ENCODE data around the gene GPR78. TPM values are rescaled to one million over a fixed set of nuclear protein-coding genes. Genes with fewer than 3 reads are reported as not detected.

The GPR78 gene
- polyA plus RNA-seq, 3 donors, result not detected

GRCh38 chr4:8555716-8556115 lies 24.5 kb upstream of the GPR78 start:
- no peak for TF ChIP-seq CTCF (IDR thresholded peaks at IDR 0.05)
- Mint-ChIP-seq H3K9me3 (peaks cover 0 to 3% (median 0%) of the 10 kb centered on the region in 7 donors), H3K4me3 (no peak overlapping the region), H3K4me1 (no peaks in the 10 kb centered on the region), H3K27ac (no peak overlapping the region), H3K27me3 (ENCODE audit: low read depth in 3 of 3) (peaks cover 0 to 3% (median 1%) of the 10 kb centered on the region in 3 donors), H3K36me3 (no peaks in the 10 kb centered on the region)
- Histone ChIP-seq H3K9me3 (replicated peaks in 1 of 2; ENCODE audit: control insufficient read depth in 1 of 2, insufficient read depth in 1 of 2, low read length in 2 of 2) (no peaks in the 10 kb centered on the region), H2AFZ (ENCODE audit: insufficient read depth, low read depth, low read length, poor library complexity, severe bottlenecking) (no peak overlapping the region), H3K4me2 (replicated peaks; ENCODE audit: extremely low read depth, low read length, poor library complexity, severe bottlenecking) (no peak overlapping the region), H3K9ac (ENCODE audit: insufficient read depth, low read length, poor library complexity, severe bottlenecking) (no peak overlapping the region), H3K4me3 (replicated peaks in 1 of 3; ENCODE audit: low read depth in 2 of 3, low read length in 3 of 3) (no peak overlapping the region), H3K36me3 (replicated peaks in 1 of 2; ENCODE audit: control insufficient read depth in 1 of 2, insufficient read depth in 2 of 2, low read length in 2 of 2) (no peaks in the 10 kb centered on the region), H3K79me2 (ENCODE audit: insufficient read depth, low read length) (no peaks in the 10 kb centered on the region), H3K4me1 (ENCODE audit: control insufficient read depth in 1 of 2, insufficient read depth in 2 of 2, low read length in 2 of 2) (no peaks in the 10 kb centered on the region), H4K20me1 (ENCODE audit: insufficient read depth, low read length) (no peaks in the 10 kb centered on the region), H3K27me3 (ENCODE audit: control insufficient read depth in 2 of 2, insufficient read depth in 2 of 2, low read length in 2 of 2) (no peaks in the 10 kb centered on the region), H3K27ac (ENCODE audit: low read depth in 1 of 2, low read length in 2 of 2) (no peak overlapping the region)
- intact Hi-C loops (cut with micrococcal nuclease), result no loop called here
- no peak for DNase-seq
- 97% methylated on average over 4 of the region's 5 CpGs for WGBS (ENCODE audit: insufficient coverage)

GRCh38 chr4:8556341-8557150 lies 23.6 kb upstream of the GPR78 start:
- Histone ChIP-seq H3K4me1 (ENCODE audit: control insufficient read depth in 1 of 2, insufficient read depth in 2 of 2, low read length in 2 of 2) (no peaks in the 10 kb centered on the region), H2AFZ (ENCODE audit: insufficient read depth, low read depth, low read length, poor library complexity, severe bottlenecking) (no peak overlapping the region), H3K9ac (ENCODE audit: insufficient read depth, low read length, poor library complexity, severe bottlenecking) (no peak overlapping the region), H3K79me2 (ENCODE audit: insufficient read depth, low read length) (no peaks in the 10 kb centered on the region), H3K9me3 (replicated peaks in 1 of 2; ENCODE audit: control insufficient read depth in 1 of 2, insufficient read depth in 1 of 2, low read length in 2 of 2) (no peaks in the 10 kb centered on the region), H3K4me3 (replicated peaks in 1 of 3; ENCODE audit: low read depth in 2 of 3, low read length in 3 of 3) (no peak overlapping the region), H3K27ac (ENCODE audit: low read depth in 1 of 2, low read length in 2 of 2) (no peak overlapping the region), H3K4me2 (replicated peaks; ENCODE audit: extremely low read depth, low read length, poor library complexity, severe bottlenecking) (no peak overlapping the region), H4K20me1 (ENCODE audit: insufficient read depth, low read length) (no peaks in the 10 kb centered on the region), H3K27me3 (ENCODE audit: control insufficient read depth in 2 of 2, insufficient read depth in 2 of 2, low read length in 2 of 2) (no peaks in the 10 kb centered on the region), H3K36me3 (replicated peaks in 1 of 2; ENCODE audit: control insufficient read depth in 1 of 2, insufficient read depth in 2 of 2, low read length in 2 of 2) (no peaks in the 10 kb centered on the region)
- 95% methylated on average over 9 of the region's 17 CpGs for WGBS (ENCODE audit: insufficient coverage)
- H3K4me3 Mint-ChIP-seq, result no peak overlapping the region
- peaks cover 2 to 3% (median 2%) of the 10 kb centered on the region in 3 donors for H3K27me3 Mint-ChIP-seq (ENCODE audit: low read depth in 3 of 3)
- DNase-seq, result no peak
- intact Hi-C loops (cut with micrococcal nuclease), result no loop called here
- H3K36me3 Mint-ChIP-seq, result no peaks in the 10 kb centered on the region
- no peaks in the 10 kb centered on the region for H3K4me1 Mint-ChIP-seq
- H3K27ac Mint-ChIP-seq, result peak overlapping the region in 1 of 7 donors; percentile 23
- peaks cover 0 to 3% (median 0%) of the 10 kb centered on the region in 7 donors for H3K9me3 Mint-ChIP-seq
- TF ChIP-seq CTCF (IDR thresholded peaks at IDR 0.05), result no peak
